HG03196 (cell line): ENCODE results near the gene SLC9C1.

Experiments
- ATAC-seq: cut with Tn5 transposase; IDR thresholded peaks from one replicate; pipeline ENCODE4 v1.9.1; 2021; ENCODE audit not compliant: unreplicated experiment

The SLC9C1 gene

GRCh38 chr3:112132975-112133448, 161.0 kb downstream of the SLC9C1 start, which contains the start of gene GCSAM:
GCSAM (minus strand) TSS chr3:112133248; CDS start chr3:112133120, 128 bp downstream.
- ATAC-seq = peak; percentile 65

DNA sequence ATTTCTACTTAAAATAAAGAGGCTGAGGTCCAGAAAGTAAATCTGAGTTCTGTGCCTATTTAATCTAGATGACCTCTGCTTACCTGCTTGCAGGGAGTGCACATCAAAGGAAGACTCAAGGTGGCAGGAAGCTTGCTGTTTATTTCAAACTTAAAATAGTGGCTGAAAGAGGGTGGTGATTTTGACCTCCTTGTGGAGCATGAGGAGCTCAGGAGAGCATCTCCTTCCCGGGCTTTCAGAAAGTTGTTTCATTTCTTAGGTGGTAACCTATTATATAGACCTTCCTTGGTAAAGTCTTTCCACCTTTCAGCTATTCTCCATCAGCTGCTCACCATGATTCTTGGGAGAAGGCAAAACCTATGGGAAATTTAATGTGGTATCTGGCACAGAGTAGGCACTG, 161.5 kb downstream of the SLC9C1 start:
- peak; percentile 1 for ATAC-seq

DNA sequence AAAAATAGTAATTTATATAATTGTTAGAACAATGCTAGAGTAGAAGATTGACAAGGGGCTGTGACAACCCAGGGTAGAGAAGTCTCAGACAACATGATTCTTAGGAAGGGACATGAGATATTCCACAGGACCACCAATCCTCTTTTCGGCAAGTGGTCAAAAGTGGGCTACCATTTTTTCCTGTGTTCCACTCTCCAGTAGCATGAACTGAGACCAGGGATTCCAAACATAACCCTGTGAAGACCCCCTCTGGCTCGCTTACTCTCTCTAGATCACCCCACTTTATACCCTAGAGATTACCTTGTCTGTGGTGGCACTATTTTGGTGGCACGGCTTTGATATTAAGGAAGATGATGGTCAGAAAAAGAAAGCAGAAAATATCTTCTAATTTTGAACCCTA, 161.9 kb downstream of the SLC9C1 start:
- ATAC-seq = no peak

DNA sequence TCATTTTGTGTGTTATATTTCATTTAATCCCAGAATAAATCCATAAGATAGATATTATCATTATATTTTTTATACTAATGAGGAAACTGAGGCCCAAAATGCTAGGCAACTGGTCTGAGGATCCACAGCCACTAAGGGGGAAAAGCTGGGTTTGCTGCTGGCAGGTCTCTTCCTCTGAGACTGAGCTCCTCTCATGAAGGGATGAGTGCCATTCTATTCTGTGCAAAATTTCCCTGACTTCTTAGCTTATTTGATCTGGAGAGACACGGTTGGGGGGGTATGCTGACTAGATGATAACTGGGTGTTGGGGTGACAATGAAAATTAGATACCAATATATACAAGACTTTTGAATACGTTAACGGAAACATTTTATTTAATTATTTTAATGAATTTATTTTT, 162.9 kb downstream of the SLC9C1 start:
- ATAC-seq = no peak

DNA sequence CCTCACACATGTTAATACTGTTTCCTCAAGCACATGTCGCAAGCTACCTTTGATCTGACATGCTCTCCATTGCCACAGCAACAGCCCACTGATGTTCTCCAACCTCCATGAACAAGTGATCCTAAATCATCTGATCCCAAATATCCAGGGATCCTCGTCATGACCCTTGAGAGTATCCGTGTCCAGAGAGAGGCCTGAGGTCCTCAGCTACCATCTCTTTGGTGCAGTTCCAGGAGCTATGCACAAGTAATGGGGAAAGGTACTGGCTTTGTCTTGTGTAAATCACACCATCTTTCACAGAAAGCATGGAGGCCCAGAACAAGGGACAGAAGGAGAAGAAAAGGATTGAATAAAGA, 163.4 kb downstream of the SLC9C1 start:
- ATAC-seq = no peak

GRCh38 chr3:112129925-112130637, 163.9 kb downstream of the SLC9C1 start:
- no peak for ATAC-seq

DNA sequence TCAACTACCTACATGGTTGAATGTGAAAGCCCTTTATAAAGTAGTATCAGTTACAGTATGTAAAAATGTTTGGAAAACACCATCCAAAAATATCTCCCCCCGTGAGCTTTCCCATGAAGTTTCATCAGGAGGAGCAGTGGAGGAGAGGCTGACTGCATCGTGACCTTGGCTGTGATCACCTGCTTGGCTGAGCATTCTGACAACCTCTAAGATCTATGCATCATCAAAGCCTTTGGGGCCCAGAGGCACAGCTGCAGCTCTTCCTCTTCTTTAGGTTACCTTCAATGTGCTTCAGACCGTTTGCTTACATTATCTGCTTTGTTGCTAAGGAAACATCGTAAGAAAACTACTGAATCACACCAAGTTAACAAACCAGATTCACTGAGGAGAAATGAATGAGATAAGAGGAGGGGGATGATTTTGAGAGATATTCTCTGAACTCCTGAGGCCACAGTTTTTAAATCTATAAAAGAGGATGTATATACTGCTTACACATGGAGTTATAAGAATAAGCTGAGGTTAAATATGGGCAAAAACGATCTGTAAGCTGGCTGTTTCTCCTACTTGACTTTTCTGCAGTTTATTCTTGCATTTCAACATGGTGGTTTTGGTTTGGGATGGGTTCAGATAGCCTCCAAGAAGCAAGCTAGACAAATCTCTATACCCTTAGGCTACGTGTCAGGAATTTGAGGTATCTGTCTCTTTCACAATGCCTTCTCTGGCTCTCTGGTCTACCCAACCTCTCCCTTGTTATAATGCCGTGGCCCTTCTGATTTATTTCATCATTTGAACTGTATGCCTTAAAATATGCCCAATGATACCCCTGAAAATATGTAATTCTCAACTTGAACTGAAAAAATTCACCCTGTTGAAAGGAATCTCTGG, 164.9 kb downstream of the SLC9C1 start:
- peak; percentile 42 for ATAC-seq

DNA sequence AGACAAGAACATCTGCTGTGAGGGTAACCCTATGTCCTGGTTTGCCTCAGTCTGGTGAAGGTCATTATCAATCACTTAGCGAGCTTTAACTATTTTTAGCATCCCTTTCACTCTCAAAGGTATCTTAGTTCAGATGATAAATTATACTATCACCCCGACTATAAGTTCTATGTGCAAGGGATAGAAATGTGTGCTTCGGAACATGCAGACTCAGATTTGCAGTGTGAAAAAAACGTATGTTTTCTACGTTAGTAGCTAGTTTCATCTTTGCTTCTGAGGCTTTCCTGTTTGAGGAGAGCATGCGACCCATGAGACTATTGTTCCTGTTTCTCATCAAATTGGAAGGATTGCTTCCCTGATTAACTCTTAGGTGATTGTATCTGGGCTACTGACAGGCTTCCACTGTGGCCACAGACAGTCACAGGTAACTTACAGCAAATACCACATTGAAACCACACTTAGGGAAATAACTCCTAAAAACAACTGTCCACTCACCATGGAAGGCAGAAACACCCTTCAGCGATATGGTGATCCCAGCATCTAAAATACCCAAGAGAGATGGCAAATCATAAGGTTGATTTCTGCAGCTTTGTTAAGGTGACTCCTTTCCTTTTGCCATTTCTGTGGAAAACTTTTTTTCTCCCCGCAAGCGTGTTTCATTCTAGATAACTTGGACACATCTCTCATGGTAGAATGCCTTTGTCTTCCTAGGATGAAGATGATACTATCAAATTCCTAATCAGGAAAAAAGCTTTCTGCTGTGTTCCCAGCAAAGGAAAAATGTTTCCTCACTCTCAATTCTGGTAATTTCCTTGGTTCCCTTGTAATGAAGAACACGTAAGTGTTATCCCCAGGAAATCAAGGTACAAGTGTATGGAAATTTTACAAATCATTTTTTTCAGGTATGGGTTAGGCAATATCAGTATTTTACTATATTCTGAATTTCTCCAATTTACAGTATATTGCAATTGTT, 166.2 kb downstream of the SLC9C1 start:
- no peak for ATAC-seq

- no peak for ATAC-seq
Measured at GRCh38 chr3:112126511-112126911, 167.5 kb downstream of the SLC9C1 start.

DNA sequence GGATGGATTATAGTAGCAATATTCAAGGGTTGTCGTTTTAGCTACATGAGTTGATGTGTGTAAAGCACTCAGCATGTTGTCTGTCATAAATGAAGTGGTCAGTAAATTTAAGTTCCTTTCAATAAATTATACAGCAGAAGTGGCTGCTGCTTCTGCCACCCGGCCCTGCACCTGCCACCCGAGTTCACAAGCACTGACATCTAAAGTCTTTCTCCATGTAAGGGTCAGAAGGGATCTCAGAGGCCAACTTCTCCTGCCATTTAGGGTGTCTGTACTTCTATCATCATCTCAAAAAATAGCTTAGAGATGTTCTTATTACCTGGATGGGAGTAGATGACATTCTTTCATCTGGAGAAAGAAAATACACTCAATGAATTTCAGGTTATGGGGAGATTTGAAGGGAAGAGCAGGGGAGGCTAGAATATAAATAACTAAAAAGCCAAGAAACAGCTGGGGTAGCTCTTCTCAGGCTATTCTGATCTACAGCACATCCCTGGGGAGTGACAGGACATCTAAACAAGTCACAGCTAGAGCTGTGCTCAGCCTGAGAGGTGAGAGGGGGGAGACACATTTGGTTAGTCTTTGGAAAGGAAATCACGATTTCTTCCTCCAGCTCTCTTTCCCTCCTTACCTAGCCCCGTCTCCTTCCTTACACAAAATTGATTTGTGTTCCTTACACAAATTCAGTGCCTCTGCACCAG, 169.0 kb downstream of the SLC9C1 start:
- ATAC-seq = no peak

DNA sequence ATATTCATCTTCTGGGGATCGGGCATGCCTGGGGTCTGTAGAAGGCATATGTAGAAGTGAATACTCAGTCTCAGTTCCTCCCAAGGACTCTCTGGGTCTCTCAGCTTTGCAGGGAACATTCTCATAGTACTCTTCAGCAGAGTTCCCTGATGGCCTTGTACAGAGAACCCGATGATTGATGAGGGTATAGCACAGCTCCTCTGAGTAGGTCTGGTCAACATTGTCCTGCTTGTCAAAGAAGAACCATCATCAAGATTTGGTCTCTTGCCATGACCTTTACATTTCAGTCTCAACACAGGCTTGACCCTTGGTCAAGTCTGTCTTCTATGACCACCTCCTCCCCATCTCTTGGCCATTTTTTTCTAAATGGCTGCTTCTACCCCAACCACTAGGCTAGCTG, 170.5 kb downstream of the SLC9C1 start:
- ATAC-seq = no peak

- ATAC-seq = no peak
Measured at GRCh38 chr3:112122870-112123269, 171.1 kb downstream of the SLC9C1 start.

- ATAC-seq = no peak
Measured at GRCh38 chr3:112121577-112122547, 172.2 kb downstream of the SLC9C1 start.

DNA sequence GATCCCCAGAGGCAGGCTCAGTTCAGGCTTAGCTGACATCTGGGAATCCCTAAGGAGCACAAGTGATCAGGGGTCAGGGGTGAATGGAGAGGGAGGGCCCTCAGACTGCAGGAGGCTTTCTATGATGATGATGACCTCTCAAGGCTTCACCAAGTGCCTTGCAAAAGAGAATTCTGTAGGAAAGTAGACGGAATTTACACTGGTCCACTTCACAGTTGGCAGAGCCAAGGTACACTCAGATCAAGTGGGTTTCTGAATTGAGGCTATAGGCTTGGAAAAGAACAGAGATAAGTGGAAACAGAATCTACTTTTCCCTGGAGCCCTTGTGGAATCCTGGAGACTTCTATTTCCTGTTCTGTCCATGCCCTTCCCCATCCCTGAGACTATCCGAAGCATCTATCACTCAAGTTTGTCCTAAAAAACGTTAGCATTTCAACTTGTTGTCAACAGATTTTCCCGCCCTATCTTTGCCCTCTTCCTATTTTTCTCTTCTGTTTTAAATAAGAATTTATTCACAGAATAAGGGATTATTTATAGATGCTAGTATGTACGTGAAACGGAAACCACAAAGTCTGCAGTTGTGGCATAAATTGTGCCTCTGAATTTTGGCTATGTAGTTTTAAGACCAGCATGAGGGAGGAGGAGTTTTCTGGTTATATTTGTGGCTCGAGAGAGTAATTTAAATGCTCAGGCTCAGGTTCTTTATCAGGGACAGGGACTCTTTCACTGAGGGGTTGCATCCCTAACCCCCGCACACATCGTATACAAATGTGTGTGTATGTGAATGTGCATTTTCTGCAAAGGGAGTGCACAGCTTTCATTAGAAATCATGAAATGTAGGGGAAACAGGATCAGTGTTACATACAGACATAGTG, 173.8 kb downstream of the SLC9C1 start:
- ATAC-seq = no peak

DNA sequence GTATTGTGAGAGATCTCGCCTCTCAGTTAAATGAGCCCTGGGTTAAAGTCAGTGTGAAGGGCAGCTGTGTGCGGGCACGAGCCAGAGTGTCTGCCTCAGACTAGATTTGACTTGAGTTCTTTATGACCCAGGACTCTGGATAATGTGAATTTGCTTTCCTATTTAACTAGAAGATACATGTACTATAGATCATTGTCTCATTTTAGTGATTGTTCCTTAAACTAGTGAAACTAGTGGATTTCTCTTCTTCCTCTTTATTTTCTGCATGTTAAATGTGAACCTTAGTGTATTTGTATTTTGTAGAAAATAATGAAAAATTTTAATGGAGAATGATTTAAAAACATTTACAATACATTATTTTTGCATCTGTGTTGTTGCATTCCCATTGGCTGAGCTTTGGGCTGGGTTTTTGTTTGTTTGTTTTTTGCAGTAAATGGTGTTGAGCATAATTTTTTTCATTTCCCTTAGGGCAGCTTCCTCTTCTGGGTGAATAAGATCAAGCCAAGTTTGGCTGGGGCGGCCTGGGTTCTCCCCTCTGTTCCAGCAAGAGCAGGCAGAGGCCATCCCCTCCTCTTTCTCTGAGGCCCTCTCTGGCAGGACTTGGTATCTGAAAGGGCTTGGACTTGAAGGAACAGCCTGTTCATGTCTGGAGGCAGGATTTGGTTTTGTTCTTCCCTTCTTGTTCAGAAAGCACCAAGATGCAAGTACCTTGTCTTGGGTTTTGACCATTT, 176.0 kb downstream of the SLC9C1 start:
- ATAC-seq = no peak

- ATAC-seq = no peak
Measured at GRCh38 chr3:112117415-112117814, 176.6 kb downstream of the SLC9C1 start.

- no peak for ATAC-seq
Measured at GRCh38 chr3:112116748-112117186, 177.2 kb downstream of the SLC9C1 start.
